ENCODE measurements around the gene ATG12.
"Not testable (repeated sequence)": the region's sequence is repeated elsewhere in the genome, so short reads cannot be mapped to it uniquely, and the experiment has no call there.

ATG12 gene

GRCh38 chr5:115841382-115842088 is at the start of gene ATG12, which contains the start of gene AP3S1:
Gene ATG12, minus strand, starts transcription at chr5:115841565. Its CDS starts 13 bp downstream, at chr5:115841552.
Gene AP3S1, plus strand, starts transcription at chr5:115841935. Its CDS starts 103 bp downstream, at chr5:115842038.
- H3F3A ChIP-seq (ENCODE audit: insufficient read depth, low read length) = no peaks in the 10 kb centered on the region; the same call in 1 of the 2 replicates
- H3K4me1 ChIP-seq (ENCODE audit: insufficient read depth, low read length, severe bottlenecking) = peaks cover 66% of the 10 kb centered on the region
- H3K27ac ChIP-seq (ENCODE audit: low read depth, low read length, poor library complexity, severe bottlenecking) = peak within 1 kb of the TSS; percentile 71
- no peaks in the 10 kb centered on the region for H3K9me3 ChIP-seq (ENCODE audit: low read length)
- peak within 1 kb of the TSS; percentile 70 for H3K4me3 ChIP-seq (ENCODE audit: low read depth, low read length, poor library complexity, severe bottlenecking)
- H3K36me3 ChIP-seq (ENCODE audit: insufficient read depth, low read length) = peaks cover 22% of the 10 kb centered on the region
- peak within 1 kb of the TSS; percentile 99 for H3K4me2 ChIP-seq (ENCODE audit: low read length)
- H2AFZ ChIP-seq (ENCODE audit: low read length) = no peak within 1 kb of the TSS
- H3K9me2 ChIP-seq (ENCODE audit: low read depth, low read length) = no peaks in the 10 kb centered on the region
- no peaks in the 10 kb centered on the region for H3K27me3 ChIP-seq (ENCODE audit: insufficient read depth, low read length)
- TF ChIP-seq EZH2 (IDR thresholded peaks at IDR 0.05; ENCODE audit: borderline replicate concordance, low read length) = no peak
- no peak for TF ChIP-seq CTCF (IDR thresholded peaks at IDR 0.05; ENCODE audit: low read length)
- H3K9ac ChIP-seq (ENCODE audit: low read length) = peak within 1 kb of the TSS; percentile 77
- peaks cover 50% of the 10 kb centered on the region for H3K79me2 ChIP-seq (ENCODE audit: insufficient read depth, low read length)
- H4K20me1 ChIP-seq (ENCODE audit: insufficient read depth, low read length) = 0 out of 2 replicates have a peak, but pooled peaks cover 4% of the 10 kb centered on the region

- Histone ChIP-seq H3K9me3 (ENCODE audit: low read length) (no peaks in the 10 kb centered on the region), H3K36me3 (ENCODE audit: insufficient read depth, low read length) (no peaks in the 10 kb centered on the region), H3F3A (ENCODE audit: insufficient read depth, low read length) (no peaks in the 10 kb centered on the region), H3K9ac (ENCODE audit: low read length) (no peak overlapping the region), H3K4me2 (ENCODE audit: low read length) (no peak overlapping the region), H3K4me1 (ENCODE audit: insufficient read depth, low read length, severe bottlenecking) (no peaks in the 10 kb centered on the region), H4K20me1 (ENCODE audit: insufficient read depth, low read length) (no peaks in the 10 kb centered on the region), H3K79me2 (ENCODE audit: insufficient read depth, low read length) (no peaks in the 10 kb centered on the region), H3K27me3 (ENCODE audit: insufficient read depth, low read length) (no peaks in the 10 kb centered on the region), H2AFZ (ENCODE audit: low read length) (no peak overlapping the region), H3K27ac (ENCODE audit: low read depth, low read length, poor library complexity, severe bottlenecking) (no peak overlapping the region), H3K9me2 (ENCODE audit: low read depth, low read length) (no peaks in the 10 kb centered on the region), H3K4me3 (ENCODE audit: low read depth, low read length, poor library complexity, severe bottlenecking) (no peak overlapping the region)
- TF ChIP-seq EZH2 (IDR thresholded peaks at IDR 0.05; ENCODE audit: borderline replicate concordance, low read length) (no peak), CTCF (IDR thresholded peaks at IDR 0.05; ENCODE audit: low read length) (peak; percentile 47; the same call in 1 of the 2 replicates)
These were observed 46.7 kb upstream of the ATG12 start for GRCh38 chr5:115888027-115888426.

GRCh38 chr5:115885208-115885607 is 43.8 kb upstream of the ATG12 start:
- not testable (repeated sequence) for H3K36me3 ChIP-seq (ENCODE audit: insufficient read depth, low read length); H3K9me2 ChIP-seq (ENCODE audit: low read depth, low read length); H3K79me2 ChIP-seq (ENCODE audit: insufficient read depth, low read length); H3K27ac ChIP-seq (ENCODE audit: low read depth, low read length, poor library complexity, severe bottlenecking); H4K20me1 ChIP-seq (ENCODE audit: insufficient read depth, low read length); H3K9ac ChIP-seq (ENCODE audit: low read length); H3K27me3 ChIP-seq (ENCODE audit: insufficient read depth, low read length); H3K4me2 ChIP-seq (ENCODE audit: low read length); H3K9me3 ChIP-seq (ENCODE audit: low read length); H3K4me1 ChIP-seq (ENCODE audit: insufficient read depth, low read length, severe bottlenecking); H2AFZ ChIP-seq (ENCODE audit: low read length); H3F3A ChIP-seq (ENCODE audit: insufficient read depth, low read length); H3K4me3 ChIP-seq (ENCODE audit: low read depth, low read length, poor library complexity, severe bottlenecking)

- no peak overlapping the region for H3K4me3 ChIP-seq (ENCODE audit: low read depth, low read length, poor library complexity, severe bottlenecking)
- H3K36me3 ChIP-seq (ENCODE audit: insufficient read depth, low read length) = no peaks in the 10 kb centered on the region
- no peak overlapping the region for H3K27ac ChIP-seq (ENCODE audit: low read depth, low read length, poor library complexity, severe bottlenecking)
- H3K4me2 ChIP-seq (ENCODE audit: low read length) = no peak overlapping the region
- H3K79me2 ChIP-seq (ENCODE audit: insufficient read depth, low read length) = no peaks in the 10 kb centered on the region
- no peaks in the 10 kb centered on the region for H3K9me3 ChIP-seq (ENCODE audit: low read length)
- H4K20me1 ChIP-seq (ENCODE audit: insufficient read depth, low read length) = no peaks in the 10 kb centered on the region
- no peak overlapping the region for H2AFZ ChIP-seq (ENCODE audit: low read length)
- no peaks in the 10 kb centered on the region for H3K4me1 ChIP-seq (ENCODE audit: insufficient read depth, low read length, severe bottlenecking)
- no peaks in the 10 kb centered on the region for H3K27me3 ChIP-seq (ENCODE audit: insufficient read depth, low read length)
- TF ChIP-seq CTCF (IDR thresholded peaks at IDR 0.05; ENCODE audit: low read length) (no peak), EZH2 (IDR thresholded peaks at IDR 0.05; ENCODE audit: borderline replicate concordance, low read length) (no peak)
- no peaks in the 10 kb centered on the region for H3K9me2 ChIP-seq (ENCODE audit: low read depth, low read length)
- H3K9ac ChIP-seq (ENCODE audit: low read length) = no peak overlapping the region
- no peaks in the 10 kb centered on the region for H3F3A ChIP-seq (ENCODE audit: insufficient read depth, low read length)
These were observed 43.3 kb upstream of the ATG12 start for GRCh38 chr5:115884704-115885103.

- H3K79me2 ChIP-seq (ENCODE audit: insufficient read depth, low read length); H3K36me3 ChIP-seq (ENCODE audit: insufficient read depth, low read length); H3K4me3 ChIP-seq (ENCODE audit: low read depth, low read length, poor library complexity, severe bottlenecking); H4K20me1 ChIP-seq (ENCODE audit: insufficient read depth, low read length); H3K9ac ChIP-seq (ENCODE audit: low read length); H3K9me2 ChIP-seq (ENCODE audit: low read depth, low read length); H3K27ac ChIP-seq (ENCODE audit: low read depth, low read length, poor library complexity, severe bottlenecking); H3F3A ChIP-seq (ENCODE audit: insufficient read depth, low read length); H3K9me3 ChIP-seq (ENCODE audit: low read length); H2AFZ ChIP-seq (ENCODE audit: low read length); H3K4me1 ChIP-seq (ENCODE audit: insufficient read depth, low read length, severe bottlenecking); H3K27me3 ChIP-seq (ENCODE audit: insufficient read depth, low read length); H3K4me2 ChIP-seq (ENCODE audit: low read length): not testable (repeated sequence)
These were observed 41.1 kb upstream of the ATG12 start for GRCh38 chr5:115882434-115882833.

Data from OCI-LY1 (cell line).